Measurements from ENCODE around the gene STPG2.

STPG2 gene

GRCh38 chr4:98179951-98180350 lies 36.7 kb upstream of the STPG2 start:
- Histone ChIP-seq H3K4me2 (ENCODE audit: low read depth, low read length) (no peak overlapping the region), H3K27ac (ENCODE audit: low read length) (no peak overlapping the region), H4K20me1 (ENCODE audit: insufficient read depth, low read length) (no peaks in the 10 kb centered on the region), H3K27me3 (replicated peaks; ENCODE audit: insufficient read depth, low read length) (no peaks in the 10 kb centered on the region), H3K4me3 (ENCODE audit: low read length) (no peak overlapping the region), H3K4me1 (ENCODE audit: low read length) (no peaks in the 10 kb centered on the region), H3K9me3 (replicated peaks; ENCODE audit: insufficient read depth, low read length) (no peaks in the 10 kb centered on the region), H3K9ac (ENCODE audit: low read length) (no peak overlapping the region), H3K9me2 (replicated peaks; ENCODE audit: insufficient read depth, low read length) (no peaks in the 10 kb centered on the region; the same call in 1 of the 2 replicates), H3K36me3 (replicated peaks; ENCODE audit: insufficient read depth, low read length) (no peaks in the 10 kb centered on the region), H2AFZ (ENCODE audit: low read length) (no peak overlapping the region), H3K79me2 (ENCODE audit: low read length) (no peaks in the 10 kb centered on the region), H3F3A (ENCODE audit: insufficient read depth, low read length) (no peaks in the 10 kb centered on the region)
- TF ChIP-seq EZH2 (optimal IDR thresholded peaks at IDR 0.05; ENCODE audit: low read depth, low read length), result no peak
- no peak for TF ChIP-seq EZH2phosphoT487 (IDR thresholded peaks at IDR 0.05; ENCODE audit: low read length)
- no peak for TF ChIP-seq CTCF (IDR thresholded peaks at IDR 0.05; ENCODE audit: low read length)
- DNase-seq, result no peak

- TF ChIP-seq EZH2phosphoT487 (IDR thresholded peaks at IDR 0.05; ENCODE audit: low read length), result no peak
- no peak for TF ChIP-seq CTCF (IDR thresholded peaks at IDR 0.05; ENCODE audit: low read length)
- TF ChIP-seq EZH2 (optimal IDR thresholded peaks at IDR 0.05; ENCODE audit: low read depth, low read length), result no peak
- Histone ChIP-seq H3K4me1 (ENCODE audit: low read length) (no peaks in the 10 kb centered on the region), H2AFZ (ENCODE audit: low read length) (no peak overlapping the region), H3K9ac (ENCODE audit: low read length) (no peak overlapping the region), H3K4me3 (ENCODE audit: low read length) (no peak overlapping the region), H3K27me3 (replicated peaks; ENCODE audit: insufficient read depth, low read length) (no peaks in the 10 kb centered on the region), H3K4me2 (ENCODE audit: low read depth, low read length) (no peak overlapping the region), H3K27ac (ENCODE audit: low read length) (no peak overlapping the region), H3F3A (ENCODE audit: insufficient read depth, low read length) (no peaks in the 10 kb centered on the region), H3K36me3 (replicated peaks; ENCODE audit: insufficient read depth, low read length) (no peaks in the 10 kb centered on the region), H3K9me3 (replicated peaks; ENCODE audit: insufficient read depth, low read length) (no peaks in the 10 kb centered on the region), H3K79me2 (ENCODE audit: low read length) (no peaks in the 10 kb centered on the region), H3K9me2 (replicated peaks; ENCODE audit: insufficient read depth, low read length) (no peaks in the 10 kb centered on the region; the same call in 1 of the 2 replicates), H4K20me1 (ENCODE audit: insufficient read depth, low read length) (no peaks in the 10 kb centered on the region)
- DNase-seq, result no peak
These were observed 33.3 kb upstream of the STPG2 start for GRCh38 chr4:98176531-98176930.

- H3K4me1 ChIP-seq (ENCODE audit: low read length), result no peaks in the 10 kb centered on the region
- no peak overlapping the region for H3K27ac ChIP-seq (ENCODE audit: low read length)
- no peaks in the 10 kb centered on the region for H3K36me3 ChIP-seq (replicated peaks; ENCODE audit: insufficient read depth, low read length)
- no peak overlapping the region for H3K4me3 ChIP-seq (ENCODE audit: low read length)
- DNase-seq, result no peak
- no peaks in the 10 kb centered on the region for H4K20me1 ChIP-seq (ENCODE audit: insufficient read depth, low read length)
- no peak overlapping the region for H3K4me2 ChIP-seq (ENCODE audit: low read depth, low read length)
- no peak for TF ChIP-seq EZH2phosphoT487 (IDR thresholded peaks at IDR 0.05; ENCODE audit: low read length)
- TF ChIP-seq EZH2 (optimal IDR thresholded peaks at IDR 0.05; ENCODE audit: low read depth, low read length), result no peak
- TF ChIP-seq CTCF (IDR thresholded peaks at IDR 0.05; ENCODE audit: low read length), result no peak
- H3K9me2 ChIP-seq (replicated peaks; ENCODE audit: insufficient read depth, low read length), result no peaks in the 10 kb centered on the region
- H3K9me3 ChIP-seq (replicated peaks; ENCODE audit: insufficient read depth, low read length), result no peaks in the 10 kb centered on the region
- H2AFZ ChIP-seq (ENCODE audit: low read length), result no peak overlapping the region
- H3F3A ChIP-seq (ENCODE audit: insufficient read depth, low read length), result no peaks in the 10 kb centered on the region
- no peak overlapping the region for H3K9ac ChIP-seq (ENCODE audit: low read length)
- no peaks in the 10 kb centered on the region for H3K79me2 ChIP-seq (ENCODE audit: low read length)
- no peaks in the 10 kb centered on the region for H3K27me3 ChIP-seq (replicated peaks; ENCODE audit: insufficient read depth, low read length)
These were observed 26.8 kb upstream of the STPG2 start for GRCh38 chr4:98170035-98170434.
